Sigmoid colon (tissue), 4 donors: ENCODE results near the gene PPP1R3C.

Source experiments
- CTCF ChIP-seq, 4 experiments: fragments of 450-650 bp in 3 of 4; fragments of 200-600 bp in 1 of 4; IDR thresholded peaks; one replicate each; pipeline ENCODE4 v1.5.1; 2016 to 2019; ENCODE audit warnings: antibody characterized with exemption in 4 of 4, mild to moderate bottlenecking in 3 of 4, moderate library complexity in 2 of 4
- EP300 ChIP-seq, 4 donors: sonication (generic); formaldehyde crosslinking; IDR thresholded peaks; one replicate each; pipeline ENCODE4 v1.6.1; 2017; ENCODE audit warnings: antibody characterized with exemption in 4 of 4
- POLR2A ChIP-seq, 2 donors: fragments of 450-650 bp; IDR thresholded peaks; one replicate each; pipeline ENCODE4 v1.6.1; 2016; ENCODE audit warnings: antibody characterized with exemption in 2 of 2, mild to moderate bottlenecking in 2 of 2, moderate library complexity in 2 of 2
- POLR2AphosphoS5 ChIP-seq, 4 donors: sonication (generic); formaldehyde crosslinking; IDR thresholded peaks; one replicate each; pipeline ENCODE4 v1.6.1; 2017; ENCODE audit warnings: antibody characterized with exemption in 4 of 4

- peak in 1 of 4 donors; percentile 47 for TF ChIP-seq POLR2AphosphoS5 (IDR thresholded peaks at IDR 0.05)
- TF ChIP-seq CTCF (IDR thresholded peaks at IDR 0.05): no peak
- TF ChIP-seq POLR2A (IDR thresholded peaks at IDR 0.05): no peak
- no peak for TF ChIP-seq EP300 (IDR thresholded peaks at IDR 0.05)
Observed at GRCh38 chr10:91582153-91582554, 50.7 kb downstream of the PPP1R3C start.
